ENCODE measurements around the gene ZSWIM6.

DNA sequence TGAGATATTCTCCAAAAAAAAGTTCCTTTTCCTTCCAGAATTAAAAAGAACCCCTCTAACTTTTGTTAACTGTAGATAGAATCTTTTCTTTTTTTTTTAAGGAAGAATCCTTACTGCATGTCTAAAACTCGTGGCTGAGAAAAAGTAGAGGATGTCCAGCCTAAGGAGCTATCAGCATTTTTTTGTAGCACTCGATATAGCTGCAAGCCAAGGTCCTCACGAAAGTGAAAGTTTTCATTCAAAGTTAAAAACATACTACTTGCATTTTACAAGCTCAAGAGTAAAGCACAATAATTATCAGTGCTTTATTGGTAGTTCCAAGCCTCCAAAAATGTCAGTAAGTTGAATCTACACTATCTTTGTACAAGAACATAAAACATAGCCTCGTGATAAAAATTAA lies 28.7 kb upstream of the ZSWIM6 start:
- TF ChIP-seq, protein P1, sequence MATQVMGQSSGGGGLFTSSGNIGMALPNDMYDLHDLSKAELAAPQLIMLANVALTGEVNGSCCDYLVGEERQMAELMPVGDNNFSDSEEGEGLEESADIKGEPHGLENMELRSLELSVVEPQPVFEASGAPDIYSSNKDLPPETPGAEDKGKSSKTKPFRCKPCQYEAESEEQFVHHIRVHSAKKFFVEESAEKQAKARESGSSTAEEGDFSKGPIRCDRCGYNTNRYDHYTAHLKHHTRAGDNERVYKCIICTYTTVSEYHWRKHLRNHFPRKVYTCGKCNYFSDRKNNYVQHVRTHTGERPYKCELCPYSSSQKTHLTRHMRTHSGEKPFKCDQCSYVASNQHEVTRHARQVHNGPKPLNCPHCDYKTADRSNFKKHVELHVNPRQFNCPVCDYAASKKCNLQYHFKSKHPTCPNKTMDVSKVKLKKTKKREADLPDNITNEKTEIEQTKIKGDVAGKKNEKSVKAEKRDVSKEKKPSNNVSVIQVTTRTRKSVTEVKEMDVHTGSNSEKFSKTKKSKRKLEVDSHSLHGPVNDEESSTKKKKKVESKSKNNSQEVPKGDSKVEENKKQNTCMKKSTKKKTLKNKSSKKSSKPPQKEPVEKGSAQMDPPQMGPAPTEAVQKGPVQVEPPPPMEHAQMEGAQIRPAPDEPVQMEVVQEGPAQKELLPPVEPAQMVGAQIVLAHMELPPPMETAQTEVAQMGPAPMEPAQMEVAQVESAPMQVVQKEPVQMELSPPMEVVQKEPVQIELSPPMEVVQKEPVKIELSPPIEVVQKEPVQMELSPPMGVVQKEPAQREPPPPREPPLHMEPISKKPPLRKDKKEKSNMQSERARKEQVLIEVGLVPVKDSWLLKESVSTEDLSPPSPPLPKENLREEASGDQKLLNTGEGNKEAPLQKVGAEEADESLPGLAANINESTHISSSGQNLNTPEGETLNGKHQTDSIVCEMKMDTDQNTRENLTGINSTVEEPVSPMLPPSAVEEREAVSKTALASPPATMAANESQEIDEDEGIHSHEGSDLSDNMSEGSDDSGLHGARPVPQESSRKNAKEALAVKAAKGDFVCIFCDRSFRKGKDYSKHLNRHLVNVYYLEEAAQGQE (IDR thresholded peaks at IDR 0.05; ENCODE audit: low read depth, low read length): no peak
- TF ChIP-seq, protein P2, sequence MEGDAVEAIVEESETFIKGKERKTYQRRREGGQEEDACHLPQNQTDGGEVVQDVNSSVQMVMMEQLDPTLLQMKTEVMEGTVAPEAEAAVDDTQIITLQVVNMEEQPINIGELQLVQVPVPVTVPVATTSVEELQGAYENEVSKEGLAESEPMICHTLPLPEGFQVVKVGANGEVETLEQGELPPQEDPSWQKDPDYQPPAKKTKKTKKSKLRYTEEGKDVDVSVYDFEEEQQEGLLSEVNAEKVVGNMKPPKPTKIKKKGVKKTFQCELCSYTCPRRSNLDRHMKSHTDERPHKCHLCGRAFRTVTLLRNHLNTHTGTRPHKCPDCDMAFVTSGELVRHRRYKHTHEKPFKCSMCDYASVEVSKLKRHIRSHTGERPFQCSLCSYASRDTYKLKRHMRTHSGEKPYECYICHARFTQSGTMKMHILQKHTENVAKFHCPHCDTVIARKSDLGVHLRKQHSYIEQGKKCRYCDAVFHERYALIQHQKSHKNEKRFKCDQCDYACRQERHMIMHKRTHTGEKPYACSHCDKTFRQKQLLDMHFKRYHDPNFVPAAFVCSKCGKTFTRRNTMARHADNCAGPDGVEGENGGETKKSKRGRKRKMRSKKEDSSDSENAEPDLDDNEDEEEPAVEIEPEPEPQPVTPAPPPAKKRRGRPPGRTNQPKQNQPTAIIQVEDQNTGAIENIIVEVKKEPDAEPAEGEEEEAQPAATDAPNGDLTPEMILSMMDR (IDR thresholded peaks at IDR 0.05): no peak

All from SK-N-SH (cell line).